Measurements from ENCODE around the gene SMCO4. TPM values are rescaled to one million over a fixed set of nuclear protein-coding genes. Genes with fewer than 3 reads are reported as not detected.

Gene SMCO4
- total and polyA plus RNA-seq, 2 donors (not counting 1 experiment from before 2014, with no cell fraction given), result 3.6 to 5.1 TPM

DNA sequence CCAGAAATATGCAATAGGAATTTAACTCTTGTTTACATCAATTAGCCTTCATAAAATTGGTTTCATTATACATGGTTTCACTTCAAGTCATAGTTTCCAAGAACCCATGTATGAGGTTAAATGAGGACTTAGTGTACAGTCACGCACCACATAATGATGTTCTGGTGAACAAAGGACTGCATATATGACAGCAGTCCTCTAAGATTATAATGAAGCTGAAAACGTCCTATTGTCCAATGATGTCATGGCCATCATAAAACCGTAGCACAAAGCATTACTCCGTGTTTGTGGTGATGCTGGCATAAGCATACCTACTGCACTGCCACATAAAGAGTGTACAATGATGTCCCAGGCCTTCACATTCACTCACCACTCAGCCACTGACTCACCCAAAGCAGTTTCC lies 31.1 kb downstream of the SMCO4 start:
- Histone ChIP-seq H3K27me3 (replicated peaks in 1 of 4; ENCODE audit: control extremely low read depth in 1 of 4, control insufficient read depth in 3 of 4, insufficient read depth in 4 of 4, low read length in 3 of 4) (no peaks in the 10 kb centered on the region), H3K4me1 (ENCODE audit: control insufficient read depth in 2 of 2, insufficient read depth in 2 of 2, low read length in 2 of 2) (peaks cover 8 to 9% of the 10 kb centered on the region in 2 donors), H3K36me3 (replicated peaks in 1 of 2; ENCODE audit: control extremely low read depth in 1 of 2, control insufficient read depth in 1 of 2, extremely low read depth in 1 of 2, insufficient read depth in 2 of 2, low read length in 1 of 2) (no peaks in the 10 kb centered on the region), H3K79me2 (ENCODE audit: control insufficient read depth, insufficient read depth, low read length) (no peaks in the 10 kb centered on the region), H3K4me2 (replicated peaks; ENCODE audit: low read depth, low read length, poor library complexity, severe bottlenecking) (no peak overlapping the region), H3K4me3 (ENCODE audit: control extremely low read depth in 1 of 5, extremely low read depth in 1 of 5, insufficient read depth in 1 of 5, low read depth in 2 of 5, low read length in 4 of 5) (no peak overlapping the region), H3K27ac (ENCODE audit: low read length in 2 of 2) (no peak overlapping the region), H2AFZ (ENCODE audit: insufficient read depth, low read depth, low read length, poor library complexity, severe bottlenecking) (no peak overlapping the region), H3K9ac (ENCODE audit: low read length) (no peak overlapping the region), H3K9me3 (ENCODE audit: control extremely low read depth in 1 of 3, control insufficient read depth in 2 of 3, insufficient read depth in 1 of 3, low read length in 2 of 3) (peaks cover 0 to 5% (median 0%) of the 10 kb centered on the region in 3 donors), H4K20me1 (ENCODE audit: control insufficient read depth, insufficient read depth, low read length, poor library complexity, severe bottlenecking) (no peaks in the 10 kb centered on the region)
- 85% methylated on average over 4 of the region's 4 CpGs for WGBS (ENCODE audit: insufficient coverage)
- Mint-ChIP-seq H3K9me3 (ENCODE audit: insufficient read depth) (peaks cover 8% of the 10 kb centered on the region), H3K27ac (no peak overlapping the region), H3K4me1 (peaks cover 18% of the 10 kb centered on the region), H3K27me3 (no peaks in the 10 kb centered on the region), H3K4me3 (no peak overlapping the region)
- no peak for DNase-seq
- intact Hi-C loops (cut with micrococcal nuclease), result no loop called here
- no peak for TF ChIP-seq EZH2 (IDR thresholded peaks at IDR 0.05; ENCODE audit: borderline replicate concordance, insufficient read depth, low read depth, low read length, poor library complexity, severe bottlenecking)
- TF ChIP-seq, protein P1, sequence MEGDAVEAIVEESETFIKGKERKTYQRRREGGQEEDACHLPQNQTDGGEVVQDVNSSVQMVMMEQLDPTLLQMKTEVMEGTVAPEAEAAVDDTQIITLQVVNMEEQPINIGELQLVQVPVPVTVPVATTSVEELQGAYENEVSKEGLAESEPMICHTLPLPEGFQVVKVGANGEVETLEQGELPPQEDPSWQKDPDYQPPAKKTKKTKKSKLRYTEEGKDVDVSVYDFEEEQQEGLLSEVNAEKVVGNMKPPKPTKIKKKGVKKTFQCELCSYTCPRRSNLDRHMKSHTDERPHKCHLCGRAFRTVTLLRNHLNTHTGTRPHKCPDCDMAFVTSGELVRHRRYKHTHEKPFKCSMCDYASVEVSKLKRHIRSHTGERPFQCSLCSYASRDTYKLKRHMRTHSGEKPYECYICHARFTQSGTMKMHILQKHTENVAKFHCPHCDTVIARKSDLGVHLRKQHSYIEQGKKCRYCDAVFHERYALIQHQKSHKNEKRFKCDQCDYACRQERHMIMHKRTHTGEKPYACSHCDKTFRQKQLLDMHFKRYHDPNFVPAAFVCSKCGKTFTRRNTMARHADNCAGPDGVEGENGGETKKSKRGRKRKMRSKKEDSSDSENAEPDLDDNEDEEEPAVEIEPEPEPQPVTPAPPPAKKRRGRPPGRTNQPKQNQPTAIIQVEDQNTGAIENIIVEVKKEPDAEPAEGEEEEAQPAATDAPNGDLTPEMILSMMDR (IDR thresholded peaks at IDR 0.05), result no peak
- no peak for ATAC-seq (ENCODE audit: low read depth)
- POLR2A ChIA-PET, result no interaction called here
- CTCF ChIA-PET, result no interaction called here

DNA sequence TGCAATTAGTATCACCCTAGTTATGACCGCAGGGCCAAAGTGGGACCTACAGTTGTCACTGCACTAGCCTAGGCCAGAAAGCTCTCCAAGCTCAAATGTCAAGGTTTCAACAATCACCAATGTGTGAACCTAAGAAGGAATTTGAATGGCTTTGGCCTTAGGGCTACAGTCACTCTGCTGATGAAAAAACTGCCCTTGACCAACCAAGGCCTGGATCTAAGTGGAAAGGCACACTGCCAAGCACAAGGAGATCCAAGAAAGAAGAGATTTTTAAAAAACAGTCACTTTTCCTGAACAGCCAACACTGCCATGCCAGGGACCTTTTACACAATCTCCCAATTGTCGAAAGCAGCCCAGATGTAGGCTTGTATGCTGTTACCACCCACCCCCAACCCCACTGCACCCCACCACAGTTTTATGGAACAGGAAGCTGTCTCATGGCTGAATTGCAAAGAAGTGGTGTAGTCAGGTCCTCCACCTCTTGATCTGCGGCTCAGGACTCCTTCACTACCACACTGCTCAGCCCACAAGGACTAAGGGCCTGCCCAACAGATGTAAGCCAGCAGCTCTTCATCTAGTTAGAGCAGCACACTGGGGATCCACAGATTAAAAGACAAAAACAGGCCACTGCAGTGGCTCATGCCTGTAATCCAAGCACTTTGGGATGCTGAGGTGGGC lies 32.9 kb downstream of the SMCO4 start:
- H3K27ac Mint-ChIP-seq, result no peak overlapping the region
- POLR2A ChIA-PET, result no interaction called here
- TF ChIP-seq EZH2 (IDR thresholded peaks at IDR 0.05; ENCODE audit: borderline replicate concordance, insufficient read depth, low read depth, low read length, poor library complexity, severe bottlenecking), result no peak
- TF ChIP-seq, protein P1 (IDR thresholded peaks at IDR 0.05), result no peak
- Histone ChIP-seq H4K20me1 (ENCODE audit: control insufficient read depth, insufficient read depth, low read length, poor library complexity, severe bottlenecking) (no peaks in the 10 kb centered on the region), H3K4me1 (ENCODE audit: control insufficient read depth in 2 of 2, insufficient read depth in 2 of 2, low read length in 2 of 2) (peaks cover 4 to 7% of the 10 kb centered on the region in 2 donors), H3K27me3 (replicated peaks in 1 of 4; ENCODE audit: control extremely low read depth in 1 of 4, control insufficient read depth in 3 of 4, insufficient read depth in 4 of 4, low read length in 3 of 4) (no peaks in the 10 kb centered on the region), H3K4me3 (ENCODE audit: control extremely low read depth in 1 of 5, extremely low read depth in 1 of 5, insufficient read depth in 1 of 5, low read depth in 2 of 5, low read length in 4 of 5) (no peak overlapping the region), H3K9me3 (ENCODE audit: control extremely low read depth in 1 of 3, control insufficient read depth in 2 of 3, insufficient read depth in 1 of 3, low read length in 2 of 3) (peaks cover 0 to 5% (median 0%) of the 10 kb centered on the region in 3 donors), H2AFZ (ENCODE audit: insufficient read depth, low read depth, low read length, poor library complexity, severe bottlenecking) (no peak overlapping the region), H3K4me2 (replicated peaks; ENCODE audit: low read depth, low read length, poor library complexity, severe bottlenecking) (no peak overlapping the region), H3K9ac (ENCODE audit: low read length) (no peak overlapping the region), H3K36me3 (replicated peaks in 1 of 2; ENCODE audit: control extremely low read depth in 1 of 2, control insufficient read depth in 1 of 2, extremely low read depth in 1 of 2, insufficient read depth in 2 of 2, low read length in 1 of 2) (no peaks in the 10 kb centered on the region), H3K27ac (ENCODE audit: low read length in 2 of 2) (no peak overlapping the region), H3K79me2 (ENCODE audit: control insufficient read depth, insufficient read depth, low read length) (no peaks in the 10 kb centered on the region)
- intact Hi-C loops (cut with micrococcal nuclease), result no loop called here
- peaks cover 8% of the 10 kb centered on the region for H3K9me3 Mint-ChIP-seq (ENCODE audit: insufficient read depth)
- H3K4me3 Mint-ChIP-seq, result no peak overlapping the region
- CTCF ChIA-PET, result no interaction called here
- 97% methylated on average over 3 of the region's 3 CpGs for WGBS (ENCODE audit: insufficient coverage)
- no peaks in the 10 kb centered on the region for H3K27me3 Mint-ChIP-seq
- ATAC-seq (ENCODE audit: low read depth), result no peak
- peaks cover 13% of the 10 kb centered on the region for H3K4me1 Mint-ChIP-seq
- DNase-seq, result no peak
